Ecto neural progenitor cell (in vitro differentiated cells): Measurements from ENCODE around the gene ZBTB21.

Experiments
- DNase-seq: peaks from one replicate; pipeline ENCODE4 v3.0.0-alpha.2; 2018; ENCODE audit warnings: low spot score

The ZBTB21 gene

GRCh38 chr21:42009831-42010506 is at the start of gene ZBTB21:
TSS of gene ZBTB21 (minus strand) at chr21:42010360. CDS start at chr21:41994095, 16,265 bp downstream.
- DNase-seq = peak; percentile 99

DNA sequence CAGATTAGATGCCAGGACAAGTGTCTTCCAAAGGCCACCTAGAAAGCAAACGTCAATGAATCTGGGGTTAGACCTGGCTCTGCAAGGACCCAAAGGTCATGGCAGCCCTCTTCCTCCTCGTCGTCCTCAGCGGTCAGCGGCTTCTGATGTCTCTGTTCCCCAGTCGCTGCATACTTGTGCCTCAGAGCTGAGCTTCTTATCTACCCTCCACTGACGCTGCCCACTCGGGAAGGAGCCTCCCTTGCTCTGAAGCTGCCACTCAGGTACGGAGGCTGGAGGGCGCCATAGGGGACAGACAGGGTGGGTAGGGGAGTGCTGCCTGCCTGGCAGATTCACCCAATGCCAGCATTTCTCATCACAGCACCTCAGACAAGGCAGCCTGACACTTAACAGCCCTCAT is 49.6 kb upstream of the ZBTB21 start:
- no peak for DNase-seq

DNA sequence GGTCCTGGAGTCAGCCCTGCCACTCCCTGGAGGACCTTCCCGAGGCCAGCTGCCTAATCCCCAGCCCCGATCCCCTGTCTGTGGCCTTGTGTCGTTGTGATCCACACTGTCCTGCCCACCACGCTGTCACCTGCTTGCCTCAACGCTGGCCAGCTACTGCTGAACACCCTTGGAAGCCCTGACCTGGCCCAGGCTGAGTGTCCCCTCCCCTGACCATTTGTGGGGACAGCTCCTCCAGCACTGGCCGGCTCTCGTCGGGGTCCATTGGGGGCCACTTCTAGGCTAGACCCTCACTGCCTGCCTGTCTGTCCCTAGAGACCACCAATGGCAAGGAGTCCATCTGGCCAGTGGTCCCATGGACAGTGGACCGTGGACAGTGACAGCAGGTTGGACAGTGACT is 49.0 kb upstream of the ZBTB21 start:
- DNase-seq = no peak

DNA sequence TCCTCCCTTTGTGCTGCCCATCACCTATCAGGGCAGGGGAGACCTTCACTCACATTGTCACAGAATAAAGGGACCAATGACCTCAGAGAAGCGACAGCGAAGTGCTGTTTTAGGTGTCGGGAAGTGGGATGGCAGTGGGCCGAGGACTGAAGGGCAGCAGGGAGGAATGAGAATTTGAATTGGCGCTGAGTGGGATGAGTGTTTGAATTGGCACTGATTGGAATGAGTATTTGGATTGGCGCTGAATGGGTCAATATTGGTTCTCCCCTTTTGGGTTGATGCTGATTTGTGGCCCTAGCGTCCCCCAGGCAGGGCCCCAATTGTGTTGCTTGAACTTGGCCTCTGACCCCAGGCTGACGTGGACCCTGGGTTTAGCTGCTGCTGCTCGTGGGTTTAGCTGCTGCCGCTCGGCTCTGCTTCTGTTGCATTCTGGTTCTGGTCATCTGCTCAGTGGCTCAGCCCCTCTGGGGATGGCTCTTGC is 48.5 kb upstream of the ZBTB21 start:
- DNase-seq = no peak

DNA sequence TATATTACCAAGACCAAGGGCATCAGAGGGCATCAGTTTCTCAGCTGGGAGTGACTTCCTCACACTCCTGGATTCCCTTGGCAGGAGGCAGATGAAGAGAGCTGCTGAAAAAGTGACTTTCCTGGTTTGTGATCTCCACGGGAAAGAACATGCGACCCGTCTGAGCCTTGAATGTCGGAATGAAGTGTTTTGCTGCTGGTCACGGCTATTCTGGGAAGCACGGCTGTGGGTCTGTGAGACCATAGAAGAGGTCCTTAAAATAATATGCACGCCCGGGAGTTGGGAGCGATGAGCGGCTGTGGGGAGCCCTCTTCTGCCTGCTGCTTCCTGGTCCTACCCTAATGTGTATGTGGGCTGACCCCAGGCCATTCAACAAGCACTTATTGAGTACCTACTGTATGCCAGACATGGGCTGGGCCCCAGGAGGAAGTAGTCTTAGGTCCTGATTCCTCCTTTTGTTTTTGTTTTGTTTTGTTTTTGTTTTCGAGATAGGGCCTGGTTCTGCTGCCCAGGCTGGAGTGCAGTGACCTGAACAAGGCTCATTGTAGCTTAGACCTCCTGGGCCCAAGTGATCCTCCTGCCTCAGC is 47.8 kb upstream of the ZBTB21 start:
- no peak for DNase-seq

DNA sequence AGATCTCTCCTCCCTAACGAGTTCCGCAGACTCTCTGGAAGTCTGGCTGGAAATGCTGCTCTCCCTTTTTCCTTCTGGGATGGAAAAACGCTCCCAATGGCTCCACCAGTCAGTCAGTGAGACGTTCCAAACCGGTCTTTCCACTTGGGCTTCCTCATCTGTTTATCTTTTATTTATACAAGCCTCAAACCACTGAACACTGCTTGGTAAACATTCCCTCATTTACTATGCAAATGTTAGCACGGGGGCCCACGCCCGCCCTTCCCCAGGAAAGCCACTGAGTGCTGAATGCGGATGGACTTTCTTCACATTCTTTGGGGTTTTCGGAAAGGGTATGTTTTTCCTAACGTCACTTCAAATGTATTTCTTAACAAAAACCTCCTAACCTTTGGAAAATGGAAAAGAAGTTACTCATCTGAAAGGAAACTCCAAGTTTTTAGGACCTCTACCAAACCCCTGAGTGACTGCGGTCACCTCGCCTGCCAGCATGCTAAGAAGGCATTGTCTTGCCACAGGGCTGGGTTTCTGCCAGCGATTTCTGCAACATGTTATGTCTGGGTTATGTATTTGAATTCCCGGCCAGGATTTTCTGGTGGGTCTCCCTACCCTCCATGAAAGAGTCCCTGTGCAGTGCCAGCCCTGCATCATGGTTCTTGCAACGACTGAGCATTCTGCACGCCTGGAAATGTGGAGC is 47.0 kb upstream of the ZBTB21 start:
- DNase-seq = no peak

- no peak for DNase-seq
Observed at GRCh38 chr21:42056468-42056867, 46.3 kb upstream of the ZBTB21 start.

- no peak for DNase-seq
Observed at GRCh38 chr21:42055425-42055824, 45.3 kb upstream of the ZBTB21 start.

DNA sequence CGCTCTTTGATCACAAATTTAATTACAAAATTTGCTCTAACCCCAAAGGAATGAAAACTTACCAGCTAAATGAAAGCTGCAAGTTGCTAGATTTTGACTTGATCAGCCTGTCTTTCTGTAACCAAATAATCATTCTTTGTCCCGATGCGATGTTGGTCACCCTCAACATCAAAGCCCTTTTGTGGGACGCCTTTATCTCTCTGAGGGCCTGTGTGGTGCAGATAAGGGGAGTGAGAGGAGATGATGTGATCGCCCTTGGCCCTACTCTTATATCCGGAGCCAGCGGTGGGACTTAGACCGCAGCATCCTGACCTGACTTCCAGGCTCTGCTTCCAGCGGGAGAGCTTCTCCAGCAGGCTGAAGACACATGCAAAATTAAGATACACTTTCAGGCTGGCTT is 41.6 kb upstream of the ZBTB21 start:
- DNase-seq = no peak

GRCh38 chr21:42049578-42050430 is 39.6 kb upstream of the ZBTB21 start:
- no peak for DNase-seq

- no peak for DNase-seq
Observed at GRCh38 chr21:42048870-42049577, 38.9 kb upstream of the ZBTB21 start.

GRCh38 chr21:42047821-42048613 is 37.9 kb upstream of the ZBTB21 start:
- DNase-seq = no peak

- no peak for DNase-seq
Observed at GRCh38 chr21:42044871-42045495, 34.8 kb upstream of the ZBTB21 start.

- no peak for DNase-seq
Observed at GRCh38 chr21:42043961-42044360, 33.8 kb upstream of the ZBTB21 start.

GRCh38 chr21:42043201-42043895 is 33.2 kb upstream of the ZBTB21 start:
- no peak for DNase-seq

- no peak for DNase-seq
Observed at GRCh38 chr21:42042651-42043050, 32.5 kb upstream of the ZBTB21 start.

DNA sequence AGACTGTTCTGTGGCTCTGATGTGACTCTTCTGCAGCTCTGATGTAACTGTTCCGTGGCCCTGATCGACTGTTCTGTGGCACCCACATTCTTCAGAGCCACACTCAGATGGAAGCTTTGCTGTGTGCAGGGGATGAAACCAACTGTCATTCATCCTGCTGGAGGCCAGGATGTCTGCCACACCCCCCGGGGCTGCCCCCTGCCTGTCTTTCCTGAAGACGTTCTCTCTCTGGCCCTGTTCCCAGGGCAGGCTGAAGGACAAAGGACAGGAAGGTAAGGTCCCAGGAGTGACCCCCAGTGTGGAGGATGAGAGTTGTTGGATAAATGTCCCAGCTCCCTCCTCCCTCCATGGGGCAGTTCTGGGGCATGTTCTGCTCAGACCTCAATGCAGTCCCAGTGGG is 31.6 kb upstream of the ZBTB21 start:
- no peak for DNase-seq

DNA sequence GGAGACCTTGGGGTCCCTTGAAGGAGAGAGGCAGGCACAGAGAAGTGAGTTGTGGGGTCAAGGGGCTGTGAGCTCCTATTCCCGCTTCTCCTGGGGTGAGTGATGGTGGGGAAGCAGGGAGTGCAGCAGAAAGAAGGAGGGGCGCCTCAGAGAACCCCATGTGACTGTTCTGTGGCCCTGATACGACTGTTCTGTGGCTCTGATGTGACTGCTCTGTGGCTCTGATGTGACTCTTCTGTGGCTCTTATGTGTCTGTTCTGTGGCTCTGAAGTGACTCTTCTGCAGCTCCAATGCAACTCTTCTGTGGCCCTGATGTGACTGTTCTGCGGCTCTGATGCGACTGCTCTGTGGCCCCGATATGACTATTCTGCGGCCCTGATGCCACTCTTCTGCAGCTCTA is 31.1 kb upstream of the ZBTB21 start:
- no peak for DNase-seq

DNA sequence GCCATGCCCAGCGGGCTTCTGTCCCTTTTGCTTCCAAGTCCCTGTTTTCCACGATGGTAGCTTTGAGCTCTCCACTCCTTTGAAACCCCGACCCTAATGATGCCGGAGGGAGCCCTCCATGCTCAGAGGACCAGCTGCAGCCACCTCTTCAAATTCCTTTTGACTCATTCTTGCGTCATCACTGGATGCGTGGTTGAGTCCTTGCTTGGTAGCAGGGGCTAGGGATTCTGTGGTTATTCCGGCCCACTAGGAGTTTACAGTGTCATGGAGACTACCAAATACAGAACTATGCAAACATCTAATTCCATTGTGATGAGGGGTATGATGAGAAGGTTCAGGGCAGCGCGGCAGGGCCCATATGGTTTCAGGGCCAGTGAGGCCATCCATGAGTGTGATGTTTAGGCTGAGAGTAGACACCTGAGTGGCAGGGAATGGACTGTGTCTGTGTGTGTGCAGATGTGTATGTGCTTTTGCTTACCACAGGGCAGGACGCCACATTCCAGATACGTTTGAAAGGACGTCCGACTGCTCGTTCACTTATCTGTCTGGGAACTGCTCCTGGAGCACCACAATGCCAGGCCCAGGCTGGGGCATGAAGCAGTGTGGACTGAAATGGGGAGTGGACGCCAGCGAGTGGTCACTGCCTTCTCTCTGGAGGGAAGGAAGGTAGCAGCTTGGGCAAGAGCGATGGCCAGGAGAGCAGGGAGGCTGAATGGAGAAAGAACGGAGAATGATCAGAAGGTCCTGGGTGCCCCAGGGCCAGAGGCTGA is 30.4 kb upstream of the ZBTB21 start:
- no peak for DNase-seq
